ENCODE results near the gene ARHGAP32.

ARHGAP32 gene

GRCh38 chr11:128981254-128981653 lies 210.9 kb downstream of the ARHGAP32 start:
- in situ Hi-C loops (cut with HindIII; ENCODE audit: low sequenced_read_pairs), result no loop called here
- no peak for TF ChIP-seq CTCF (IDR thresholded peaks at IDR 0.05; ENCODE audit: low read depth, low read length, missing control alignments)
- DNase-seq (ENCODE audit: low read depth), result no peak
- no peak overlapping the region for H3K4me3 ChIP-seq (ENCODE audit: low read depth, low read length)

- in situ Hi-C loops (cut with HindIII; ENCODE audit: low sequenced_read_pairs), result no loop called here
- no peak for TF ChIP-seq CTCF (IDR thresholded peaks at IDR 0.05; ENCODE audit: low read depth, low read length, missing control alignments)
- DNase-seq (ENCODE audit: low read depth), result no peak
- H3K4me3 ChIP-seq (ENCODE audit: low read depth, low read length), result no peak overlapping the region
Measured at GRCh38 chr11:128970598-128971190, 221.4 kb downstream of the ARHGAP32 start.

GRCh38 chr11:128968916-128969315 lies 223.2 kb downstream of the ARHGAP32 start:
- TF ChIP-seq CTCF (IDR thresholded peaks at IDR 0.05; ENCODE audit: low read depth, low read length, missing control alignments), result no peak
- H3K4me3 ChIP-seq (ENCODE audit: low read depth, low read length), result no peak overlapping the region
- in situ Hi-C loops (cut with HindIII; ENCODE audit: low sequenced_read_pairs), result no loop called here
- DNase-seq (ENCODE audit: low read depth), result no peak

- DNase-seq (ENCODE audit: low read depth), result no peak
- in situ Hi-C loops (cut with HindIII; ENCODE audit: low sequenced_read_pairs), result no loop called here
- no peak overlapping the region for H3K4me3 ChIP-seq (ENCODE audit: low read depth, low read length)
- TF ChIP-seq CTCF (IDR thresholded peaks at IDR 0.05; ENCODE audit: low read depth, low read length, missing control alignments), result no peak
Measured at GRCh38 chr11:128967578-128967977, 224.5 kb downstream of the ARHGAP32 start.

GRCh38 chr11:128965485-128965884 lies 226.6 kb downstream of the ARHGAP32 start:
- H3K4me3 ChIP-seq (ENCODE audit: low read depth, low read length), result no peak overlapping the region
- no peak for TF ChIP-seq CTCF (IDR thresholded peaks at IDR 0.05; ENCODE audit: low read depth, low read length, missing control alignments)
- no peak for DNase-seq (ENCODE audit: low read depth)
- in situ Hi-C loops (cut with HindIII; ENCODE audit: low sequenced_read_pairs), result no loop called here

- in situ Hi-C loops (cut with HindIII; ENCODE audit: low sequenced_read_pairs), result no loop called here
- TF ChIP-seq CTCF (IDR thresholded peaks at IDR 0.05; ENCODE audit: low read depth, low read length, missing control alignments), result no peak
- no peak for DNase-seq (ENCODE audit: low read depth)
- no peak overlapping the region for H3K4me3 ChIP-seq (ENCODE audit: low read depth, low read length)
Measured at GRCh38 chr11:128964463-128964930, 227.6 kb downstream of the ARHGAP32 start.

Data from astrocyte of the cerebellum (primary cell).